ENCODE results near the gene NUP43.

GRCh38 chr6:149698175-149698574 lies 48.2 kb downstream of the NUP43 start:
- TF ChIP-seq CTCF (IDR thresholded peaks at IDR 0.05) (no peak), POLR2A (IDR thresholded peaks at IDR 0.05) (no peak)
